Colonic mucosa (tissue), 4 donors: Measurements from ENCODE around the gene DOCK2. TPM values are rescaled to one million over a fixed set of nuclear protein-coding genes. Genes with fewer than 3 reads are reported as not detected.
"Not testable (repeated sequence)": the region's sequence is repeated elsewhere in the genome, so short reads cannot be mapped to it uniquely, and the experiment has no call there.

Experiments used
- DNase-seq: peaks from one replicate; pipeline ENCODE4 v3.0.0-alpha.2; 2020
- H3K27ac ChIP-seq: fragments of 200-600 bp; one replicate; pipeline ENCODE4 v1.8.0; 2021
- H3K27me3 ChIP-seq: fragments of 200-600 bp; one replicate; pipeline ENCODE4 v1.8.0; 2021
- H3K36me3 ChIP-seq: fragments of 200-600 bp; one replicate; pipeline ENCODE4 v1.8.0; 2021
- H3K4me1 ChIP-seq: fragments of 200-600 bp; one replicate; pipeline ENCODE4 v1.8.0; 2021; ENCODE audit warnings: mild to moderate bottlenecking
- H3K4me3 ChIP-seq: fragments of 200-600 bp; one replicate; pipeline ENCODE4 v1.8.0; 2021
- H3K9ac ChIP-seq, 2 donors: one replicate each; pipeline ENCODE4 v1.7.0; 2013; ENCODE audit warnings: control low read depth in 2 of 2, low read depth in 2 of 2, low read length in 2 of 2
- H3K9me3 ChIP-seq: fragments of 200-600 bp; one replicate; pipeline ENCODE4 v1.8.0; 2021
- CTCF ChIP-seq: fragments of 200-600 bp; IDR thresholded peaks from one replicate; pipeline ENCODE4 v1.8.0; 2022; ENCODE audit warnings: antibody characterized with exemption, mild to moderate bottlenecking
- intact Hi-C: fragments of 100-400 bp; cut with DNase I; formaldehyde crosslinking; loops from one replicate; pipeline ENCODE4 v1.14.1; 2022
- total RNA-seq, 2 donors: library from RNA; stranded (reverse); fragmentation: NEBNext Ultra II Directional in 1 of 2; extraction: Animal tissue kit (Norgen Biotek cat#: 25700) in 1 of 2; gene quantifications; one replicate each; pipeline ENCODE4 v1.2.1, GENCODE V29; 2021
- donor health status: healthy.
- donor health status: DM: no; HTN: no; CAD: no.
- donor health status: DM: no; HTN: no; CAD: no.

Gene DOCK2
- total RNA-seq, 2 donors from 2014 or later: 4.8 to 6.0 TPM

- Histone ChIP-seq H3K36me3 (no peaks in the 10 kb centered on the region), H3K27me3 (no peaks in the 10 kb centered on the region), H3K9me3 (no peaks in the 10 kb centered on the region), H3K4me1 (no peaks in the 10 kb centered on the region), H3K9ac (no peak overlapping the region), H3K4me3 (no peak overlapping the region), H3K27ac (no peak overlapping the region)
- intact Hi-C loops: no loop called here
- no peak for DNase-seq
- TF ChIP-seq CTCF: no peak
These were observed 443.8 kb downstream of the DOCK2 start for GRCh38 chr5:170080786-170081445.

- intact Hi-C loops: no loop called here
- Histone ChIP-seq H3K4me1 (no peaks in the 10 kb centered on the region), H3K4me3 (no peak overlapping the region), H3K9me3 (no peaks in the 10 kb centered on the region), H3K27me3 (no peaks in the 10 kb centered on the region), H3K9ac (no peak overlapping the region), H3K36me3 (no peaks in the 10 kb centered on the region), H3K27ac (no peak overlapping the region)
- no peak for DNase-seq
- TF ChIP-seq CTCF: no peak
These were observed 444.5 kb downstream of the DOCK2 start for GRCh38 chr5:170081616-170082015.

- H3K4me3 ChIP-seq: no peak overlapping the region
- no peaks in the 10 kb centered on the region for H3K36me3 ChIP-seq
- H3K27me3 ChIP-seq: no peaks in the 10 kb centered on the region
- no peak overlapping the region for H3K9ac ChIP-seq
- H3K4me1 ChIP-seq: no peaks in the 10 kb centered on the region
- H3K9me3 ChIP-seq: no peaks in the 10 kb centered on the region
- TF ChIP-seq CTCF: no peak
- intact Hi-C loops: no loop called here
- H3K27ac ChIP-seq: no peak overlapping the region
- no peak for DNase-seq
These were observed 445.6 kb downstream of the DOCK2 start for GRCh38 chr5:170082701-170083100.

GRCh38 chr5:170087168-170087817 lies 450.2 kb downstream of the DOCK2 start:
- Histone ChIP-seq H3K4me3 (no peak overlapping the region), H3K9ac (no peak overlapping the region), H3K9me3 (no peaks in the 10 kb centered on the region), H3K36me3 (no peaks in the 10 kb centered on the region), H3K27ac (no peak overlapping the region), H3K4me1 (no peaks in the 10 kb centered on the region), H3K27me3 (no peaks in the 10 kb centered on the region)
- DNase-seq: no peak
- intact Hi-C loops: no loop called here
- no peak for TF ChIP-seq CTCF

- H3K4me3 ChIP-seq: no peak overlapping the region
- H3K36me3 ChIP-seq: no peaks in the 10 kb centered on the region
- H3K27ac ChIP-seq: no peak overlapping the region
- TF ChIP-seq CTCF: no peak
- no peaks in the 10 kb centered on the region for H3K9me3 ChIP-seq
- no peak for DNase-seq
- H3K27me3 ChIP-seq: no peaks in the 10 kb centered on the region
- no peaks in the 10 kb centered on the region for H3K4me1 ChIP-seq
- H3K9ac ChIP-seq: no peak overlapping the region
- intact Hi-C loops: no loop called here
These were observed 455.5 kb downstream of the DOCK2 start for GRCh38 chr5:170092455-170093101.

GRCh38 chr5:170094329-170094728 lies 457.3 kb downstream of the DOCK2 start:
- DNase-seq, H3K36me3 ChIP-seq, H3K4me3 ChIP-seq, intact Hi-C loops, H3K9ac ChIP-seq, H3K27ac ChIP-seq, H3K4me1 ChIP-seq, H3K27me3 ChIP-seq, H3K9me3 ChIP-seq: not testable (repeated sequence)
